Esophagus squamous epithelium (tissue), 4 donors: ENCODE measurements around the gene FAM181A.

Source experiments
- POLR2A ChIP-seq, 4 donors: fragments of 450-650 bp; IDR thresholded peaks; one replicate each; pipeline ENCODE4 v1.6.1; 2017; ENCODE audit warnings: antibody characterized with exemption in 4 of 4, mild to moderate bottlenecking in 4 of 4, moderate library complexity in 3 of 4
- TF ChIP-seq, protein P1 (sequence below), 6 experiments: fragments of 450-650 bp in 4 of 6; fragments of 200-600 bp in 2 of 6; sonication (generic) in 2 of 6; IDR thresholded peaks; one replicate each; pipeline ENCODE4 v1.5.1; 2016 to 2019; ENCODE audit warnings: antibody characterized with exemption in 6 of 6, mild to moderate bottlenecking in 4 of 6, moderate library complexity in 4 of 6

DNA sequence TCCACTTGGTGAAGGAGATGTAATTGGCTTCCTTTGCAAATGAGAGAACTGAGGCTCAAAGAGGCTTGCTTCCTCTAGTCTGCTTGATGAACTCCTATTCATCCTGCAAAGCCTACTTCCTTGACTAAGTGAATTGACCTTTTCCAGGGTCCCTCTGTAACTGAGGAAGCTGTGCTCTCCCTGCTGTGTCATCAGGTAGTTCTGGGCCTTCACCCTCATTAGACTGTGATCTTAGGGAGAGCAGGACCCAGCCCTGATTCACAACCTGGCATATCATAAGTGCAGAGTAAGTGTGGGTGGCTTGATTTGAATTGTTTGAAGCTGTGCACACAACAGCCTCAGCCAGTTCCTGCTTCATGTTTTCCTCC lies 32.9 kb downstream of the FAM181A start:
- TF ChIP-seq, protein P1, sequence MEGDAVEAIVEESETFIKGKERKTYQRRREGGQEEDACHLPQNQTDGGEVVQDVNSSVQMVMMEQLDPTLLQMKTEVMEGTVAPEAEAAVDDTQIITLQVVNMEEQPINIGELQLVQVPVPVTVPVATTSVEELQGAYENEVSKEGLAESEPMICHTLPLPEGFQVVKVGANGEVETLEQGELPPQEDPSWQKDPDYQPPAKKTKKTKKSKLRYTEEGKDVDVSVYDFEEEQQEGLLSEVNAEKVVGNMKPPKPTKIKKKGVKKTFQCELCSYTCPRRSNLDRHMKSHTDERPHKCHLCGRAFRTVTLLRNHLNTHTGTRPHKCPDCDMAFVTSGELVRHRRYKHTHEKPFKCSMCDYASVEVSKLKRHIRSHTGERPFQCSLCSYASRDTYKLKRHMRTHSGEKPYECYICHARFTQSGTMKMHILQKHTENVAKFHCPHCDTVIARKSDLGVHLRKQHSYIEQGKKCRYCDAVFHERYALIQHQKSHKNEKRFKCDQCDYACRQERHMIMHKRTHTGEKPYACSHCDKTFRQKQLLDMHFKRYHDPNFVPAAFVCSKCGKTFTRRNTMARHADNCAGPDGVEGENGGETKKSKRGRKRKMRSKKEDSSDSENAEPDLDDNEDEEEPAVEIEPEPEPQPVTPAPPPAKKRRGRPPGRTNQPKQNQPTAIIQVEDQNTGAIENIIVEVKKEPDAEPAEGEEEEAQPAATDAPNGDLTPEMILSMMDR (IDR thresholded peaks at IDR 0.05): no peak
- TF ChIP-seq POLR2A (IDR thresholded peaks at IDR 0.05): no peak
